ENCODE measurements around the gene AHCYL2. TPM values are rescaled to one million over a fixed set of nuclear protein-coding genes. Genes with fewer than 3 reads are reported as not detected.
"Not testable (repeated sequence)": the region's sequence is repeated elsewhere in the genome, so short reads cannot be mapped to it uniquely, and the experiment has no call there.

AHCYL2 gene
- total and polyA plus RNA-seq, 2 experiments from 2014 or later, result 7.8 to 29.4 TPM

GRCh38 chr7:129368389-129368986 is 143.7 kb downstream of the AHCYL2 start:
- Histone ChIP-seq H3K4me3 (no peak overlapping the region), H3K79me2 (replicated peaks; ENCODE audit: insufficient read depth) (peaks cover 4% of the 10 kb centered on the region; the same call in 1 of the 2 replicates), H3K27ac (ENCODE audit: low read depth) (0 out of 2 replicates have a peak overlapping the region, but pooled peaks have one; percentile 0), H3K27me3 (ENCODE audit: insufficient read depth) (no peaks in the 10 kb centered on the region), H3K36me3 (ENCODE audit: insufficient read depth) (no peaks in the 10 kb centered on the region), H3K4me1 (ENCODE audit: insufficient read depth) (peaks cover 17% of the 10 kb centered on the region), H3K9me2 (ENCODE audit: insufficient read depth) (no peaks in the 10 kb centered on the region), H2AFZ (no peak overlapping the region), H3F3A (replicated peaks; ENCODE audit: low read depth) (no peaks in the 10 kb centered on the region), H4K20me1 (replicated peaks; ENCODE audit: insufficient read depth) (no peaks in the 10 kb centered on the region), H3K4me2 (peak overlapping the region; percentile 6; the same call in 1 of the 2 replicates)
- TF ChIP-seq CTCF (conservative IDR thresholded peaks at IDR 0.05; ENCODE audit: low read depth in 2 of 2), result no peak
- TF ChIP-seq ETS1 (IDR thresholded peaks at IDR 0.05), result no peak
- no peak for TF ChIP-seq ZNF462 (CRISPR knock-in tag; IDR thresholded peaks at IDR 0.05)
- no peak for TF ChIP-seq CREB1 (CRISPR knock-in tag; IDR thresholded peaks at IDR 0.05; ENCODE audit: low read depth)
- TF ChIP-seq NANOG (IDR thresholded peaks at IDR 0.05; ENCODE audit: borderline replicate concordance), result no peak
- DNase-seq (ENCODE audit: low spot score) (no peak), ATAC-seq (peak; percentile 9)
- Mint-ChIP-seq H3K36me3 (ENCODE audit: low read depth) (no peaks in the 10 kb centered on the region), H3K4me1 (peaks cover 32% of the 10 kb centered on the region), H3K27ac (no peak overlapping the region; the same call in 1 of the 2 replicates), H3K27me3 (ENCODE audit: insufficient read depth, low read depth, poor library complexity) (no peaks in the 10 kb centered on the region), H3K4me3 (no peak overlapping the region), H3K9me3 (no peaks in the 10 kb centered on the region)

- DNase-seq (ENCODE audit: low spot score); ATAC-seq: not testable (repeated sequence)
- peaks cover 39% of the 10 kb centered on the region for H3K4me1 Mint-ChIP-seq
Measured at GRCh38 chr7:129369447-129369846, 144.6 kb downstream of the AHCYL2 start.

More at GRCh38 chr7:129369447-129369846, 144.6 kb downstream of the AHCYL2 start:
- H3K4me1 ChIP-seq (ENCODE audit: insufficient read depth), result peaks cover 21% of the 10 kb centered on the region
- not testable (repeated sequence) for H3K9me3 Mint-ChIP-seq; H3K27me3 Mint-ChIP-seq (ENCODE audit: insufficient read depth, low read depth, poor library complexity); H3K79me2 ChIP-seq (replicated peaks; ENCODE audit: insufficient read depth); H3K27ac Mint-ChIP-seq; H3K4me3 ChIP-seq; H3K27ac ChIP-seq (ENCODE audit: low read depth); H3K36me3 ChIP-seq (ENCODE audit: insufficient read depth); H3K4me3 Mint-ChIP-seq; H4K20me1 ChIP-seq (replicated peaks; ENCODE audit: insufficient read depth); H3F3A ChIP-seq (replicated peaks; ENCODE audit: low read depth); H3K9me2 ChIP-seq (ENCODE audit: insufficient read depth); H2AFZ ChIP-seq; H3K27me3 ChIP-seq (ENCODE audit: insufficient read depth); H3K4me2 ChIP-seq; H3K36me3 Mint-ChIP-seq (ENCODE audit: low read depth)

All from GM23338 (cell line).